ENCODE measurements around the gene SUGCT.

SUGCT gene

DNA sequence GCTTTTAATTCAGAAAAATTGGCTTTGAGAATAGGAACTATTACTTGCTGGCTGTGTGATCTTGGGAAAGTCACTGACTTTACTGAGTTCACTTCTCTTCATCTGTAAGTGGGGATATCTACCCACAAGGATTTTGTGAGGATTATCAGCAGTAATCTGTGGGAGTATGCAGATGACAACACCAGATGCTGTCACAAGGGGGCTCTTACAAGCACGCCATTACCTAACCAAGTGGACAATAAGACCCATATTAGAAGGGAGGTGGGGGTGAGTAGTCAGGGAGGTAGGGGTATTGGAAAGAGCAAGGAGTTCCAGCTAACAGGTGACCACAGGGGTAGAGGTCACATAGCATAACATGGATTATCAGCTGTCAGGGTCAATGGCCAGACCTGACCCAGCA lies 569.4 kb downstream of the SUGCT start:
- TF ChIP-seq, protein P1, sequence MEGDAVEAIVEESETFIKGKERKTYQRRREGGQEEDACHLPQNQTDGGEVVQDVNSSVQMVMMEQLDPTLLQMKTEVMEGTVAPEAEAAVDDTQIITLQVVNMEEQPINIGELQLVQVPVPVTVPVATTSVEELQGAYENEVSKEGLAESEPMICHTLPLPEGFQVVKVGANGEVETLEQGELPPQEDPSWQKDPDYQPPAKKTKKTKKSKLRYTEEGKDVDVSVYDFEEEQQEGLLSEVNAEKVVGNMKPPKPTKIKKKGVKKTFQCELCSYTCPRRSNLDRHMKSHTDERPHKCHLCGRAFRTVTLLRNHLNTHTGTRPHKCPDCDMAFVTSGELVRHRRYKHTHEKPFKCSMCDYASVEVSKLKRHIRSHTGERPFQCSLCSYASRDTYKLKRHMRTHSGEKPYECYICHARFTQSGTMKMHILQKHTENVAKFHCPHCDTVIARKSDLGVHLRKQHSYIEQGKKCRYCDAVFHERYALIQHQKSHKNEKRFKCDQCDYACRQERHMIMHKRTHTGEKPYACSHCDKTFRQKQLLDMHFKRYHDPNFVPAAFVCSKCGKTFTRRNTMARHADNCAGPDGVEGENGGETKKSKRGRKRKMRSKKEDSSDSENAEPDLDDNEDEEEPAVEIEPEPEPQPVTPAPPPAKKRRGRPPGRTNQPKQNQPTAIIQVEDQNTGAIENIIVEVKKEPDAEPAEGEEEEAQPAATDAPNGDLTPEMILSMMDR (IDR thresholded peaks at IDR 0.05; ENCODE audit: unreplicated experiment in 3 of 3) = no peak
- H3K27me3 Mint-ChIP-seq (ENCODE audit: low read depth) = no peaks in the 10 kb centered on the region
- no peaks in the 10 kb centered on the region for H3K36me3 Mint-ChIP-seq (ENCODE audit: low read depth)

DNA sequence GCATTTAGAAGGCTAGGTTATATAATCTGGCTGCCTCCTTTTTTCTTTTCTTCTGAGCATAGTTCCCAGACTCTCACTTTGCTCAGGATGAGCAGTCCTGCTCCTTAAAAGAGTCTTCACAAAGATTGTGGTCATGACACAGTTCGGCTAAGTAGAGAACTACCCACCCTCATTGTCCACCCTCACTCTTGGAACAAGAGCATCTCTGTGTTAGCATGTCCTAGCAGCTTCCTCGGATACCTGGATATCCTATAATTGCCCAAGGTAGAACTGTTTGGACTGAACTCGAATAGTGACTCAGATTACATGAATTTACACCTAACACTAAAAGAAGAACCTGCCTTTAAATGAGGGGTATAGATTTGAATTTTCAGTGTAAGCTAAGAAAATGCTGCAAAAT lies 572.0 kb downstream of the SUGCT start:
- H3K36me3 Mint-ChIP-seq (ENCODE audit: low read depth) = no peaks in the 10 kb centered on the region
- peaks cover 9% of the 10 kb centered on the region for H3K4me1 Mint-ChIP-seq
- no peak overlapping the region for H3K4me3 Mint-ChIP-seq
- H3K9me3 Mint-ChIP-seq = no peaks in the 10 kb centered on the region
- H3K27me3 Mint-ChIP-seq (ENCODE audit: low read depth) = no peaks in the 10 kb centered on the region
- TF ChIP-seq, protein P1 (IDR thresholded peaks at IDR 0.05; ENCODE audit: unreplicated experiment in 3 of 3) = no peak
- H3K27ac Mint-ChIP-seq = no peak overlapping the region

More for the DNA sequence above, 569.4 kb downstream of the SUGCT start:
- H3K4me1 Mint-ChIP-seq = peaks cover 21% of the 10 kb centered on the region
- no peaks in the 10 kb centered on the region for H3K9me3 Mint-ChIP-seq
- H3K4me3 Mint-ChIP-seq = no peak overlapping the region
- no peak overlapping the region for H3K27ac Mint-ChIP-seq

DNA sequence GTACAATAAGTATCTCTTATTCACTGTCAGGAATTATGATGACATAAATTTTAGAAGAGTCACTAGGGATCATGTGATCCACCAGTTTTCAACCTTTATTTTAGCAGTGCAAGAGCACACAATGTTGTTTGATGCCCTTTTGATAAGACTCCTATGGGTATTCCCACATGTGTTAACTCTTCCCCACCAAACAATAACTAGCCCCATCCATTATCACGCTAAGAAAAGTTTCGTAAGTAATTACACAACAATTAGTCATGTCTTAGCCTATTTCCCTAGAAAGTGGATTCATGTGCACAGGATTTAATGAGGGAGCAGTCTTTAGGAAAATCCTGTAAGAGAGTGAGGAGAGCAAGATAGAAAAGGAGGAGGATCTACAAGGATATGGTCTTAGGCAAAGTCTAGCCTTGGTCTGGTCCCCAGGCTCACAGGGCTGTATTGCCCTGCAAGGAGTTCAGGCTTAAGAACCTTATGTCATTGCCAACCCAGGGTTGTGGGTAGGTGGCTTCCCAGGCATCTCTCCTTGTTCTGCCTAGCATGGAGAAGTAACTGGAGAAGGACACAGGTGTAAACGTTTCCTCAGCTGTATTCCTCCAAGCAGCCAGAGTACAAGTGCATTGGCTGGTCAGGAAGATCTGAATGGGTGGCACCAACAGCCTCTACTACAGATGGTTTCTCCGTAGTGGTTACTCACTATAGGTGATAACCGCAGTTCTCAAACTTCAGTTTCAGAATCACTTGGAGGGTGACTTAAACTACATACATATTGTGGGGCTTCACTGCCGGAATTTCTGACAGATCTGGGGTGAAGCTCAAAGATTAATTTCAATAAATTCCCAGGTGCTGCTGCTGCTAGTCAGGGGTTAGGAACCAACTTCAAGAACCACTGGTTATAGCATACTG lies 574.5 kb downstream of the SUGCT start:
- TF ChIP-seq, protein P1 (IDR thresholded peaks at IDR 0.05; ENCODE audit: unreplicated experiment in 3 of 3) = no peak
- Mint-ChIP-seq H3K27ac (no peak overlapping the region), H3K4me3 (no peak overlapping the region), H3K9me3 (no peaks in the 10 kb centered on the region), H3K27me3 (ENCODE audit: low read depth) (no peaks in the 10 kb centered on the region), H3K4me1 (peaks cover 7% of the 10 kb centered on the region), H3K36me3 (ENCODE audit: low read depth) (no peaks in the 10 kb centered on the region)

DNA sequence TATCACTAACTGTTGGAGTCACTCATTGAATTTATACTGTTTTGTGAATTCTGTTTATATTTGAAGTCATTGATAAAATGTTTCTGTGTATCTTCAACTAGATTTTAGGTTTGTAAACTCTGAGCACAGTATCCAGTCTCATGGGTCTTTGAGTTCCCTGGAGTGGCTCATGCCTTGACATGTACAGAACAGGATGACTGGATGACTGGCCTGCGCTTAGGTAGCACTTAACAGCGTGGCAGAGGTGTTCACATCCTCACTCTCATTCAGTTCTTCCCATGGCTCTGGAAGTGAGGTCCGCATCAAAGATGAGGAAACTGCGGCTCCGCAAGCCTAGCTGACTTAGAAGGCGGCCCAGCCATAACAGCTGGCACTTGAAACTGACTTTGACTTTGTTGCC lies 576.9 kb downstream of the SUGCT start:
- peaks cover 26% of the 10 kb centered on the region for H3K4me1 Mint-ChIP-seq
- no peaks in the 10 kb centered on the region for H3K9me3 Mint-ChIP-seq
- H3K36me3 Mint-ChIP-seq (ENCODE audit: low read depth) = no peaks in the 10 kb centered on the region
- no peak overlapping the region for H3K4me3 Mint-ChIP-seq
- H3K27me3 Mint-ChIP-seq (ENCODE audit: low read depth) = no peaks in the 10 kb centered on the region
- TF ChIP-seq, protein P1 (IDR thresholded peaks at IDR 0.05; ENCODE audit: unreplicated experiment in 3 of 3) = no peak
- peak overlapping the region in 2 of 3 experiments; percentile 22 to 33 for H3K27ac Mint-ChIP-seq

DNA sequence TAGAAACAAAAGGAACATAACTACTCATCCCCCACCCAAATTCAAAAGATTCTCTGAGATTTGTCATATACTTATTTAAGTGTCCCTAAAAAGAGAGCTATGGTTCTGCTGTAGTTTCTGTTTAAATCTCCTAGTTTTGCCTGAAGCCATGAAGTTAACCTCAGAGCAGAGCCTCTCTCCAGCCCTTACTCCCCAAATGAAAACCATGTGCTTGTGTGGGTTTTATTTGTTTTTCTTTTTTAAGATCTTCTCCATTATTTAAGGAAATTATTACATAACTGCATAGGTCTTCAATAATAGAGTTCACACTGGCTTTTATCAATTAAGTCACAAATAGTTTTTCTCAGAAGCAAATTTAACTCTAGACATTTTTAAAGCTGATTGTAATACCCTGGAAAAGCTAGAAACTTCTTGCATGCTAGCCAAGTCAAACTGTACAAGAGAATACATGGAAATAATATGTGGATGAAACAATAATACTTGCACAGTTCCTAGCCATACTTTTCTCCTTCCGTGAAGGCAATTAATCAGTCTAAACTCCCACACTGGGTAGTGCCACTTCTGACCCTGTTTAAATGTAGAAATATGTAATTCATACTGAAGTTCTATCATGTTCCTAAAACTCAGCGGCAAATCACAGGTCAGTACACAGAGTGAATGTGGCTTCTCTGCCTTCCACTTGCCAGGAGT lies 579.7 kb downstream of the SUGCT start:
- Mint-ChIP-seq H3K4me1 (peaks cover 35% of the 10 kb centered on the region), H3K9me3 (no peaks in the 10 kb centered on the region), H3K4me3 (no peak overlapping the region), H3K27ac (peak overlapping the region; percentile 74 to 91 (median 90)), H3K27me3 (ENCODE audit: low read depth) (no peaks in the 10 kb centered on the region), H3K36me3 (ENCODE audit: low read depth) (no peaks in the 10 kb centered on the region)
- TF ChIP-seq, protein P1 (IDR thresholded peaks at IDR 0.05; ENCODE audit: unreplicated experiment in 3 of 3) = no peak
